GM15510 (cell line): ENCODE results near the gene ATP23.

Experiments used
- POLR2A ChIP-seq: IDR thresholded peaks from 3 replicates; pipeline ENCODE4 v1.6.1; 2011; ENCODE audit warnings: borderline replicate concordance; ENCODE audit not compliant: insufficient read length; ENCODE audit errors: extremely low read depth

Gene ATP23

DNA sequence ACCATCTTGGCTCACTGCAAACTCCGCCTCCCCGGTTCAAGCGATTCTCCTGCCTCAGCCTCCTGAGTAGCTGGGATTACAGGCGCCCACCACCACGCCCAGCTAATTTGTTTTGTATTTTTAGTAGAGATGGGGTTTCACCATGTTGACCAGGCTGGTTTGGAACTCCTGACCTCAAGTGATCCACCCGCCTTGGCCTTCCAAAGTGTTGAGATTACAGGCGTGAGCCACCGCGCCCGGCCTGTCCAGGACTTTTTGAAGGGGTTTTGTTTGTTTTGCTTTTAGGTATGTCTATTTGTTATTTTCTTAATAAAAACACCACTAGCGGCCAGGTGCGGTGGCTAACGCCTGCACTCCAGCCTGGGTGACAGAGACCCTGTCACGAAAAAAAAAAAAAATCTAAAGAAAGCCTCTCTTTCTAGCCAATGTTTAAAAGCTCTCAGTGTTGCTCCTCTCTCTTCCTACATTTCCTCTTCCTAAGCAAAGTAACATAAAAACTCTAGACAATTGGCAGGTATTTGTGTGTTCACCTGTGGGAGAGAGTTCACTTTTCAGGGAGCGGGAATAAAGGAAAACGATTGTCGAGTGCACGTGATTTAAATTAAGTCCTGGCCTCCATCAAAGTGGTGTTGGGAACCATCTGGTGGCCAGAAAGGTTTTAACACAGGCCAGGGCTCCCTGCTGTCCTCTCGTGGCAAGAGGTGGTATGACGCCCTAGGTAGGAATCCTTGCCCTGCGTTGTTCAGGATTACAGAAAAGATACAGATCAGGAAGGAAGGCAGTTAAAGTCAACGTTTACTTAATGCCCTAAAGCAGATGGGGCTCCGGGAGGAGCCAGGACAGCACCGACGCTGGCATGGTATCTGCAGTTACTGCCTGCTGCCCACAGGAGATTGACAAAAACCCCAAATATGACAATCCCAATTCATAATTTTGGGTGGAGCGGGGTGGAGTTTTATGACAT, 36.2 kb upstream of the ATP23 start:
- no peak for TF ChIP-seq POLR2A

DNA sequence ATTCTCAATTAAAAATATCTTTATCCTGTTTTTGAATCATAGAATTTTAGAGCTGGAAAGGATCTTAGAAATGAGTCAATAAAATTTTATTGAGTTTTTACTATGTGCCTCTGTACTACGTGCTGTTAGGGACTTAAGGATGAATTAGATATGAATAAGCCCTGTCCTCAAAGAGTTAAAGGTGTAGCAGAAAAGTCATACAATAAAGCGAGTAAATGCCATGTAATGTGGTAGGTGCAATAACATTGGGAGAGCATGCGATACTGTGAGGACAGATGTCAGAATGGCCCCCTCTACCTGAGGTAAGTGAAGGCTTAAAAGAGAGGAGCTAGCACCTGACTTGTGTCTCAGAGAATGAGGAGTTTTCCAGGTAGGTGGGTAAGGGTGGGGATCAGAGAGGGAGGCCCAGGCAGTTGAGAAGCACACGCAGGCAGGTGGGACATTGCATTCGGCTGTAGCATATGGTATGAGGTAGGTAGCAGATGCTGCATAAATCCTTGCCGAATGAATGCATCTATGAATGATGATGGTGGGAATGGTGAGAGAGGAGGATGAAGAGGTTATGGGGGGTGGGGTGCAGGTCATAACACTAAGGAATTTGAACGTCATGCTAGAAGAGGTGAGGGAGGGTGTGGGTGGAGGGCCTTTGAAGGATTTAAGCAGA, 35.4 kb upstream of the ATP23 start:
- no peak for TF ChIP-seq POLR2A

DNA sequence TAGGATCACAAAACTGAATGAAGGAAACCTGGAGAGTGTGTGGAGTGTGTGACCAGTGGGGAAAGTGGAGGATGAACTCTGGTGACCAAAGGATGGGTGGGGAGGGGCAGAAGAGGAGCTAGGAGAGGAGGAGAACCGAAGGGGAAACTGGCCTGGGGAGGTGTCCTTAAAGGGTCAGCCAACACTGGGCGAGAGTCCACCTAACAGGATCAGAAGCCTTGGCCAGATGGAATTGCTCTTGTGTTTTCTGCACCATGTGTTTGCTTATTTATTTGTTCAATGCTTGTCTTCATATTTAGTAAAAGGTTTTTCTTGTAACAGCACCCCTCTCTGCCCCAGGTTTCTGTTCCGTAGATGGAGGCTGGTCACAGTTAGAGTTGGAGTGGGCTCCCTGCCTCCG, 34.5 kb upstream of the ATP23 start:
- TF ChIP-seq POLR2A = no peak

DNA sequence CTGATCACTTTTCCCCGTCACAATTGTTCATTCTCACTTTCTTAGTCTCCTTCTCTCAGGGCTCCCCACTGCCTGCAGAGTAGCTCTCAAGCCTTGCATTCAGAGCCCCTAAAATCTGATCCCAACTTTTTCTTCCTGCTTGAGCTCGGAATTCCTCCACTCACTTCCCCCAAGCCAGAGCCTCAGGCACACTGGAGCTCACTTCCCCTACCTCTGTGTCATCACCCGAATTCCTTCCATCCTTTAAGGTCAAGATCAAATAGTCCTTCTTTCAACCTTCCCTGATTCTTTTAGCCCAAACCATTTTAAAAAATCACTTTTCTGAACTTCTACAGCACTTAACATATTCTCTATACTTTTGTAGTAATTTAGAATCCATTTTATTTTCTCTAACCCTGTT, 34.1 kb upstream of the ATP23 start:
- TF ChIP-seq POLR2A = no peak

DNA sequence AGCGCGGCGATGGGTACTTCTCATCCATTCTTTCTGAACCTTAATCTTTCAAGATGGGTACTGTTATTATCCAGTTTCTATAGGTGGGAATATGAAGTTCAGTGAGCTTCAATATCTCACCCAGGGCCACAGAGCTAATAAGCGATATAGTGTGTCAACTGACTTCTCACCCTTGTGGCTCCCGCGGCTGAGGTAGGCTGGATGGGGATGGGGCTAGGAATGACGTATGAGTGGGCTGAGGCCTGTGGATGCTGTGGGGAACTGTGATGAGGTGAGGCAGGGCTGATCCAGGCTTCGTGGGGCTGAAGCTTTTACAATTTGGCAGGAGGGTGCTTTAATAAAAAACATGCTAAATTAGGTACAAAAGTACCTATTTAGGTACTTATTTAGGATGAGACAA, 32.9 kb upstream of the ATP23 start:
- TF ChIP-seq POLR2A = no peak

DNA sequence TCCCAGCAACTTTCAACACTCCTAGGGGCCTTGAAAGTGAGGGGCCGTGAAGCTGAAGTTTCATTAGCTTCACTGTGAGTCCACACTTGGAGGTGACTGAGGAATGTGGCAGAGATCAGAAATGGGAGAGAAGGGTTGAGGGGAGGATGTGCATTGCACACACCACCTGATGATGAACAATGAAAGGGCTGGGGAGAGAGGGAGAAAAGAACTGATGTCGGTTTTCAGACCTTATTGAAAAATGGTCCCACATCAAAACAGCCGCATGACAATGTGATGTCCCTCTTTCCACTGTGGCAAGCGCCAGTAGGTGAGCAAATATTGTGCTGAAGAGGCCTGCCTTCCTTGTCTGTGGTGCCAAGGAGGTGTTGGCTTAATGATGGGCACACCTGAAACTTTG, 32.3 kb upstream of the ATP23 start:
- no peak for TF ChIP-seq POLR2A

DNA sequence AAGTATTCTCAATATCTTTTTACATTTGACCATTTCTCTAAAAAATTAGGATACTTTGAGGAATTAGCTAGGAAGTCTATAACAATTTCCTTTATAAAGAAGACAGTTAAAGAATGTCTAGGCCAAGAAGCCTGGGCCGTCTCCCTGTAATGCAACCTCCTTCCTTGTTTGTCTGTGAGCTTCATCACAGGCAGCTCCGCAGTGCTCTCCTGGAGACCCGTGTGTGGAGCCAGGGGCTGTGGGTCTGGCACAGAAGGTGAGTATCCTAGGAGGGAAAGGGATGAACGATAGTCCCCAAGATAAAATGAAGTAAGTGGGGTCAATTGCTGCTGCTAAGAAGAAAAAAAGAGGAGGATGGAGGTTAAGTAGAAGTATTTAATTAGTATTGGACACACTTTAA, 31.8 kb upstream of the ATP23 start:
- TF ChIP-seq POLR2A = no peak

DNA sequence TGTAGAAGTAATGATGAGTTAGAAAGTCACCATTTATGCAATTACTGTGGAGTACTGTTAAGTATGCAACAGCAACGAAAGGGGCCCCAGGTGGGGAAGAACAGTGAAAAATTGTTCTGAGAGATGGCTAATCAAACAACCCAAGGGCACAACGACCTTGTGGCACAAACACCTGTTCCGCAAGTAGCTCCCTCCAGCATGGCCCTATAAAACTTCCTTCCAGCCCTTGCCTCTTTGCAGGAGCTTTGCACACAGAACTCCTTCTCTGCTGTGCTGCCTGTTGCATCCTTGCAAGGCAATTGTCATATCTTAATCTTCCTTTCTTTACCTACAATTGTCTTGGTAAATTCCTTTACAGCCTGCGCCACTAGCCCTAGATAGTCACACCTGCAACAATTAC, 23.2 kb upstream of the ATP23 start:
- no peak for TF ChIP-seq POLR2A

DNA sequence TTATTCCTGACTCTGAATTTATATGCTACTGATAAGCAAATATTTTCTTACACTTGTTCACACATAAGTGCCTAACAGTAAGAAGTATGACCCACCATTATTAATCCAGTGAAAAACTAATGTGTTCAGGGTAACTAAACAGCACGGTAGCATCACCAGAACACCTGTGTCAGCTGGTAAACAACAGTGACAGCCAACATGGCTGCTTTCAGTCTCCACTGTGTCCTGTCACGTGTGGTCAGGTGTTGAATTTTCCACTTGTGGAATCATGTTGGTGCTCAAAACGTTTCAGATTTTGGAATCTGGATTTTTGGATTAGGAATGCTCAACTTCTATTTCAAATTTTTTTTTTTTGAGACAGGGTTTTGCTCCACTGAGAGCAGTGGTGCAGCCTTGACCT, 14.3 kb upstream of the ATP23 start:
- TF ChIP-seq POLR2A = no peak

DNA sequence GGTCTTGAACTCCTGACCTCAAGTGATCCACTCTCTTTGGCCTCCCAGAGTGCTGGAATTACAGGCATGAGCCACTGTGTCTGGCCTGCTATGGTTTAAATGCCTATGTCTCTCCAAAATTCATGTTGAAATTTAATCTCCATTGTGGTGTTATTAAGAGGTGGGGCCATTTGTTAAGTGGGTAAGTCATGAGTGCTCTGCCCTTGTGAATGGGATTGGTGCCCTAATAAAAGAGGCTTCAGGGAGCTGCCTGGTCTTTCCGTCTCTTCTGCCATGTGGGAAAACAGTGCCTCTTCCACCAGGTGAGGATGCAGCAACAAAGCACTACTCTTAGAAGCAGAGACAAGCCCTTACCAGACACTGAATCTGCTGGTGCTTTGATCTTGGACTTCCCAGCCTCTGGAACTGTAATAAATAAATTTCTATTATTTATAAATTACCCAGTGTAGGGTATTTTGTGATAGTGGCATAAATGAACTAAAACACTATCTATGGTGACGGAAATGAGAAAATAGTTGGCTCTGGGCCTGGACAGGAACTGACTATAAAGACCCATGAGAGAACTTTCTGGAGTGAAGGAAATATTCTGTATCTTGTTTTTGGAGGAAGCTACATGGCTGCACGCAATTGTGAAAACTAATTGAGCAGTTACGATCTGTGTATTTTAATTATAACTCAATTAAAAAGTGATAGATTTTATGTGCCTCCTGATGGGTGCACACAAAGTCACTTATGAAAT, 12.1 kb upstream of the ATP23 start:
- no peak for TF ChIP-seq POLR2A

DNA sequence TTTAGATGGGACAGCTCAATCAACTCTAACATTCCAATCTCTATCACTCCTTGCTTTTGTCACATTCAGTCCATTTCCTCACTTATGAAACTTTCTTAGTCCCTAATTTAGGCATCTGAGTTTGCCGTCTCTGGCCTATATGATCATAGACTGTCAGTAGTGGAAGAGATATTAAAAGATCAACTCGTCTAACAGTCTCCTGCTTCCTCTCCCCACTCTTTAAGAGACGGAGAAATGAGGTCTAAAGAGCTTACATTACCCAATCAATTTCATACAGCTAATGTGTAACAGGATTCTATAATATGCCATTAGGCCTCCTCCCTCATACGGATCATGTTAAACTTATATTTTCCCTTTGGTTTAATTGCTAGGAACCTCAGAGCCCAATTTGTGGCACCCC, 6.5 kb upstream of the ATP23 start:
- no peak for TF ChIP-seq POLR2A

DNA sequence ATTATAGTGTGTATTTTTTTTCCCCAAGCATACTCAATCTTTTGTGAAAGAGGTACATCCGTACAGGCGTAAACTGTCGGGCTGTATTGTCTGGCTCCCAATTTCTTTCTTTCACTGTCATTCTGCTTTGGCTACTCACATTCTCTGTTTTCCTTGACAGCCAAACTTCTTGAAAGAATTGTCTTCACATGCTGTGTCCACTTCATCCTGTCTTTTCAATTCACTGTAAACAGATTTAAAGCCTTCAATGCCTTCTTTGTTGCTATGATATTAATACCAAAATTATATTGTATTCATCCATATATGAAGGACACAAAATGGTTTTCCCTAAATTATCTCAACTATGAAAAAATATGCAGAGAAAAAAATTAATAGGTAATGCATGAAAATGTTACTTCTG, 6.0 kb upstream of the ATP23 start:
- TF ChIP-seq POLR2A = no peak

DNA sequence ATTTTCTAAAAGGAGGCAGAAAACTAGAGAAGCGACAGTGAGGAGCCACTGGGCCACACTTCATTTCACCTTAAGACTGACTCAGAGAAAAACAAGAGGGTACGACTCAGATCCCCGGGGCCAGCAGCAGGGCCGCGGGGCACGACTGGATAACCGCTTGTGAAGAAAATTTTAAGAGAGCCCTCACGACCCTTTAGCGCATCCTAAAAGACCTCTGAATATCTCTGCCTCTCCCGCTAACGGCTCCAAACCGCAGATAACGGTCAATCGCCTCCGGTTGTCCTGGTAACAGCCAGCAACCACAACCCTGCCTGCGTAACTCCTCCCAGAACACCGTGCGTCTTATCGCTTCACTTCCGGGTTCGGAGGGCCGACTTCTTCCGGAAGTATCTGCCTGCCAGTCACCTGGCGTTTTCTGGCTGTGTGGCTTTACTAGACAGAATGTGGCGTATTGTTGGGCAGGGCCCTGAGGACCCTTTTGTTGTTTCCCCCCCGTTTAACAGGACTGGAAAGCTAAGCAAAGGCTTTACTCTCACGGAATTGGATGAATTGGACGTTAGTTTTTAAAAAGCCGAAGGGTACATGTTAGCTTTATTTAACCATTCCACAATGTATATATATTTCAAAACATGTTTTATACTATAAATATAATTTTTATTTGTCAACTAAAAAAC, 5.4 kb upstream of the ATP23 start:
- peak; percentile 79 for TF ChIP-seq POLR2A

DNA sequence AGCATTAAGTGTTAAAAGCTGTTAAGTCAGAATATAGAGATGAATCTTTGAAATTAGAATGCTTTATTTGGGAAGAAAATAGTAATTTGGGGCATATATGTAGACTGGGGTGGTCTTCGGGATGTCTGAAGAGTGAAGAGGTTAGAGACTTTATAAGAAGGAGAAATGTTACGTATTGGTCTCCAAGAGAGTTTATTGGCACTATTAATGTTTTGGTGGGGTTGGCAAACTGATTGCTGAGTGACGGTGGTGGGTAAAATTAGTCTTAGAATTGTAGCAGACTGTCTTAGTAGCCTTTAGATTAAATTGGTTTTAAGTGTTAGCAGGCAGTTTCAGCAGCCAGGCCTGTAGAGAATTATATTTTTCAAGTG, 4.9 kb upstream of the ATP23 start:
- no peak for TF ChIP-seq POLR2A

DNA sequence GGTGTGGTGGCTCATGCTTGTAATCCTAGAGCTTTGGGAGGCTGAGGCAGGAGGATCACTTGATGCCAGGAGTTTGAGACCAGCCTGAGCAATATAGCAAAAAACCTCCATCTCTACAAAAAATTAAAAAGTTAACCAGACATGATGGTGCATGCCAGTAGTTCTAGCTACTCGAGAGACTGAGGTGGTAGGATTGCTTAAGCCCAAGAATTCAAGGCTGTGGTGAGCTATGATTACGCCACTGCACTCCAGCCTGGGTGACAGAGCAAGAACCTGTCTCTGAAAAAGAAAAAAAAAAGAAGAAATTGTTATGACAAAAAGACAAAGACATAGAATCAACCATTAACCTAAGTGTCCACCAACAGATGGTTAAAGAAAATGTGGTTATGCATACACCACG, 2.1 kb upstream of the ATP23 start:
- no peak for TF ChIP-seq POLR2A
